ENCODE measurements around the gene CDC20B. TPM values are rescaled to one million over a fixed set of nuclear protein-coding genes. Genes with fewer than 3 reads are reported as not detected.

The CDC20B gene
- total RNA-seq, 2 experiments from 2014 or later = not detected

- CTCF ChIA-PET = no interaction called here
- POLR2A ChIA-PET = no interaction called here
- H3K4me1 Mint-ChIP-seq (ENCODE audit: low read depth) = peaks cover 45% of the 10 kb centered on the region
- intact Hi-C loops (cut with micrococcal nuclease) = loop anchor here (5.0 kb wide), 1 partner anchor 39 kb away; the partner anchor contains the start of gene GZMA
- H3K27ac Mint-ChIP-seq = no peak overlapping the region
- no peak overlapping the region for H3K4me3 Mint-ChIP-seq
- DNase-seq = no peak
- H3K27me3 Mint-ChIP-seq = no peaks in the 10 kb centered on the region
- H3K9me3 Mint-ChIP-seq = no peaks in the 10 kb centered on the region
- no peaks in the 10 kb centered on the region for H3K36me3 Mint-ChIP-seq
Observed at GRCh38 chr5:55063220-55063863, 109.6 kb downstream of the CDC20B start.

Small RNAs within 50 kb of the gene (microRNA-seq; reads per million reads assigned to microRNA genes)
- 139 reads per million, percentile 69 among the genes with 10 or more reads in this experiment for gene MIR449A (ENCODE audit: borderline microRNAs expressed, borderline number of aligned reads, borderline replicate concordance)
- gene MIR449B (ENCODE audit: borderline microRNAs expressed, borderline number of aligned reads, borderline replicate concordance) = not detected
- 6.3 reads per million, percentile 23 among the genes with 10 or more reads in this experiment for gene MIR449C (ENCODE audit: borderline microRNAs expressed, borderline number of aligned reads, borderline replicate concordance)

Other genes with a start within 250 kb of the CDC20B start
- under 1 TPM; 0.45 to 0.56 TPM for gene ESM1, start 187.6 kb downstream of the CDC20B start, total RNA-seq
- 1 to 10 TPM; 1.8 TPM for gene GZMK, start 148.9 kb downstream of the CDC20B start, total RNA-seq
- 10 to 100 TPM; 13.7 to 16.9 TPM for gene GZMA, start 70.5 kb downstream of the CDC20B start, total RNA-seq
- not detected for gene GPX8, start 13.0 kb downstream of the CDC20B start, total RNA-seq
- not detected for gene MCIDAS, start 54.1 kb upstream of the CDC20B start, total RNA-seq
- not detected for gene CCNO, start 60.4 kb upstream of the CDC20B start, total RNA-seq
- gene DHX29, start 134.5 kb upstream of the CDC20B start, total RNA-seq = 10 to 100 TPM; 11.5 to 11.8 TPM
- 10 to 100 TPM; 87.4 to 96.6 TPM for gene MTREX, start 134.8 kb upstream of the CDC20B start, total RNA-seq